HepG2 (cell line): ENCODE data around the gene KSR1. TPM values are rescaled to one million over a fixed set of nuclear protein-coding genes. Genes with fewer than 3 reads are reported as not detected.

Experiments used
- ARID5B ChIP-seq: IDR thresholded peaks from 2 replicates; pipeline ENCODE4 v1.4.0; 2020; ENCODE audit warnings: mild to moderate bottlenecking, missing genetic modification reagents
- BRCA1 ChIP-seq: sonication (generic); formaldehyde crosslinking; IDR thresholded peaks from 2 replicates; pipeline ENCODE4 v1.4.0; 2020; ENCODE audit warnings: missing genetic modification reagents
- DMAP1 ChIP-seq: IDR thresholded peaks from 2 replicates; pipeline ENCODE4 v1.6.1; 2016
- FOSL1 ChIP-seq: sonication (generic); formaldehyde crosslinking; IDR thresholded peaks from 2 replicates; pipeline ENCODE4 v1.9.0; 2021; ENCODE audit warnings: missing genetic modification reagents, borderline replicate concordance
- FOXA1 ChIP-seq, 2 experiments: fragments of 450-650 bp in 1 of 2; sonication (generic) in 1 of 2; formaldehyde crosslinking in 1 of 2; IDR thresholded peaks; 2 replicates each; pipeline versions ENCODE4 v1.4.0 to v1.6.1; 2016 to 2020; ENCODE audit warnings: missing genetic modification reagents in 1 of 2
- GABPA ChIP-seq, 2 experiments: IDR thresholded peaks; 2 replicates each; pipeline ENCODE4 v1.6.1; 2011 to 2016; ENCODE audit warnings: low read depth in 2 of 2, low read length in 1 of 2, missing biosample characterization in 1 of 2, missing genetic modification characterization in 1 of 2
- GFI1 ChIP-seq: sonication (generic); formaldehyde crosslinking; IDR thresholded peaks from 2 replicates; pipeline ENCODE4 v1.5.0; 2020; ENCODE audit warnings: missing genetic modification reagents, mild to moderate bottlenecking, borderline replicate concordance
- HNF4A ChIP-seq: sonication (generic); formaldehyde crosslinking; IDR thresholded peaks from 2 replicates; pipeline ENCODE4 v1.4.0; 2020; ENCODE audit warnings: missing genetic modification reagents
- MIER2 ChIP-seq: IDR thresholded peaks from 2 replicates; pipeline ENCODE4 v1.6.1; 2016; ENCODE audit warnings: missing biosample characterization, missing genetic modification reagents
- MTA3 ChIP-seq: sonication (generic); formaldehyde crosslinking; IDR thresholded peaks from 2 replicates; pipeline ENCODE4 v1.4.0; 2020; ENCODE audit warnings: missing genetic modification reagents
- MXD4 ChIP-seq: IDR thresholded peaks from 2 replicates; pipeline ENCODE4 v1.6.1; 2016; ENCODE audit warnings: mild to moderate bottlenecking, missing biosample characterization, missing genetic modification reagents
- PRDM4 ChIP-seq: sonication (generic); formaldehyde crosslinking; IDR thresholded peaks from 2 replicates; pipeline ENCODE4 v1.9.0; 2021; ENCODE audit warnings: missing genetic modification reagents, borderline replicate concordance
- RFX1 ChIP-seq: fragments of 450-650 bp; IDR thresholded peaks from 2 replicates; pipeline ENCODE4 v1.6.1; 2017
- SOX13 ChIP-seq, 3 experiments: fragments of 450-650 bp in 1 of 3; sonication (generic) in 1 of 3; formaldehyde crosslinking in 1 of 3; IDR thresholded peaks in 2 of 3; conservative IDR thresholded peaks in 1 of 3; 2 replicates each; pipeline versions ENCODE4 v1.5.0 to v1.6.1; 2016 to 2020; ENCODE audit warnings: antibody characterized with exemption in 1 of 3, mild to moderate bottlenecking in 1 of 3, missing compliant biosample characterization in 1 of 3, missing genetic modification reagents in 1 of 3, moderate library complexity in 1 of 3
- THAP7 ChIP-seq: sonication (generic); formaldehyde crosslinking; IDR thresholded peaks from 2 replicates; pipeline ENCODE4 v1.8.1; 2023; ENCODE audit warnings: mild to moderate bottlenecking, missing genetic modification reagents
- ZBTB33 ChIP-seq: sonication (generic); formaldehyde crosslinking; IDR thresholded peaks from 2 replicates; pipeline ENCODE4 v1.4.0; 2020; ENCODE audit warnings: missing genetic modification reagents
- ZC3H4 ChIP-seq: sonication (generic); formaldehyde crosslinking; IDR thresholded peaks from 2 replicates; pipeline ENCODE4 v1.4.0; 2020; ENCODE audit warnings: missing genetic modification reagents, borderline replicate concordance
- ZFP36L1 ChIP-seq: sonication (generic); formaldehyde crosslinking; IDR thresholded peaks from 2 replicates; pipeline ENCODE4 v1.8.0; 2022; ENCODE audit warnings: mild to moderate bottlenecking, missing genetic modification reagents, moderate library complexity
- ZMYM3 ChIP-seq: sonication (generic); formaldehyde crosslinking; IDR thresholded peaks from 2 replicates; pipeline ENCODE4 v1.5.1; 2020; ENCODE audit warnings: mild to moderate bottlenecking, missing genetic modification reagents
- ZNF264 ChIP-seq: sonication (generic); formaldehyde crosslinking; IDR thresholded peaks from 2 replicates; pipeline ENCODE4 v1.4.0; 2020; ENCODE audit warnings: missing genetic modification reagents
- ZNF773 ChIP-seq: sonication (generic); formaldehyde crosslinking; IDR thresholded peaks from 2 replicates; pipeline ENCODE4 v1.4.0; 2020; ENCODE audit warnings: missing genetic modification reagents, borderline replicate concordance
- ZSCAN30 ChIP-seq: sonication (generic); formaldehyde crosslinking; IDR thresholded peaks from 2 replicates; pipeline ENCODE4 v1.5.0; 2020; ENCODE audit warnings: mild to moderate bottlenecking, missing genetic modification reagents
- polyA plus RNA-seq, 8 experiments: library from polyadenylated mRNA; depleted of rRNA in 3 of 8; stranded (reverse) in 7 of 8; unstranded in 1 of 8; fragments of >200 nt; fragmentation: Illumina TruSeq in 4 of 8; extraction: Trizol in 4 of 8; gene quantifications; 2 replicates each; pipeline versions ENCODE4 v1.2.1 to v1.2.3, GENCODE V29; 2011 to 2016; ENCODE audit warnings: low read depth in 4 of 8, missing spikeins in 1 of 8, mixed read lengths in 1 of 8; ENCODE audit not compliant: insufficient read depth in 1 of 8
- total RNA-seq, 5 experiments: library from RNA; depleted of rRNA; stranded (reverse); fragments of >200 nt; fragmentation: Illumina TruSeq; extraction: Trizol; gene quantifications; 2 replicates each; pipeline ENCODE4 v1.2.3, GENCODE V29; 2016; ENCODE audit warnings: low read depth in 1 of 5

Gene KSR1
- total and polyA plus RNA-seq, 2 of the 13 experiments (the other 11 are each of a cell fraction or from before 2014, with no cell fraction given), result 10.1 to 16.6 TPM

GRCh38 chr17:27530764-27531391 lies 74.6 kb downstream of the KSR1 start (continued):
- TF ChIP-seq ARID5B (CRISPR knock-in tag) (no peak), GFI1 (CRISPR knock-in tag) (no peak), HNF4A (CRISPR knock-in tag) (peak; percentile 60), GABPA (IDR thresholded peaks at IDR 0.05; ENCODE audit: low read depth, low read length) (no peak), GABPA (CRISPR knock-in tag; IDR thresholded peaks at IDR 0.05; ENCODE audit: low read depth) (no peak), FOXA1 (IDR thresholded peaks at IDR 0.05) (no peak), FOXA1 (CRISPR knock-in tag; IDR thresholded peaks at IDR 0.05) (peak; percentile 64), THAP7 (CRISPR knock-in tag) (no peak), MTA3 (CRISPR knock-in tag) (no peak), MIER2 (CRISPR knock-in tag) (no peak), ZSCAN30 (CRISPR knock-in tag) (no peak), ZBTB33 (no peak), PRDM4 (CRISPR knock-in tag) (no peak), BRCA1 (CRISPR knock-in tag) (no peak), RFX1 (no peak), ZMYM3 (no peak), DMAP1 (CRISPR knock-in tag) (no peak), SOX13 (IDR thresholded peaks at IDR 0.05) (no peak), SOX13 (CRISPR knock-in tag; conservative IDR thresholded peaks at IDR 0.05 in 1 of 2, IDR thresholded peaks at IDR 0.05 in 1 of 2) (peak in 1 of 2 experiments; percentile 83; a peak in 2 of 4 replicates), ZC3H4 (no peak), ZNF773 (CRISPR knock-in tag) (no peak), ZFP36L1 (CRISPR knock-in tag) (no peak), ZNF264 (CRISPR knock-in tag) (no peak), FOSL1 (CRISPR knock-in tag) (no peak), MXD4 (CRISPR knock-in tag) (no peak)
